ENCODE results near the gene COG8. TPM values are rescaled to one million over a fixed set of nuclear protein-coding genes. Genes with fewer than 3 reads are reported as not detected.

The COG8 gene
- total and polyA plus RNA-seq, 9 of the 15 experiments (the other 6 are each of a cell fraction or from before 2014, with no cell fraction given), result 3.7 to 42.6 (median 30.1) TPM

DNA sequence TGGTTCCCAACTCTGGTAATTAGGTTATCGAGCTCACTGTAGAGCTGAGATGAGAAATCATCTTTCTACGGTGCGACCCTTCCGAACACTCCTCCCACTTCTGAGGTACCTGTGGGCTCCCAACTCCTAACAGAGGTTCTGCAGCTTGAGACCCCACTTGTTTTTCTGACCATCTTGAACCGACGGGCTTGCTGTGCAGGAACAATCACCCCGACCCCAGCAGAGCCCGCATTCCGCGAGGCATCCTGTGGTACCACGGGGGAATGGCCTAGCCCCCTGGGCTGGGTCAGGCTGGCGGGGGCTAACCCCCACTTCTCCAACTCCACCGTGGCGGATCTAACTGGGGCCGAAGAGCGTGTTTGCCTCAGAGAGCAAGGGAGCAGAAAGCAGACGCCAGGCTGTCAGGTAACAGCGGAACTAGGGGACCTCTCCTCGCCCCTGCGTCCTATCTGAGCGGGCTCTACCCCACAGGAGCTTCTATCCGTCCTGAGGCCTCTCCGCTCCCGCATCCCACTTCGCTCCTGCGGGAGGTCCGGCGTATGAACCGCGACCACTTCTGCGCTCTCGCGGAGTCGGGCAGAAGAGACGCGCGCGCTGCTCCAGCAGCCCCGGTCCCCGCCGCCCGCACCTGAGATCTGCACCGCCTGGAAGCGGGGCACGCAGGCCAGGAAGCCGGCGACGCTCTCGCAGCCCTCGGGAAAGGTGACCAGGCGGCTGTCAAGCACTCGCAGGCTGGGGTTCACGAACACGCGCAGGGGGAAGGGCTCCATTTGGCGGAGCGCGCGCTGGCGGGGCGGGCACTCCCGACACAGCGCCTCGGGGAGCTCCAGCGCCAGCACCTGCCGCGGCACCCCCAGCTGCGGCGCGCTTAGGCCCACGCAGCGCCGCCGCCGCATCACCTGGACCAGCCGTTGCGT lies 9.7 kb downstream of the COG8 start (continued):
- TF ChIP-seq ZNF830 (CRISPR knock-in tag; IDR thresholded peaks at IDR 0.05), result no peak
- TF ChIP-seq HMGN3 (IDR thresholded peaks at IDR 0.05; ENCODE audit: borderline replicate concordance, extremely low read depth, insufficient read length, low read depth, low read length), result peak; percentile 13
- no peak for TF ChIP-seq CBX8 (IDR thresholded peaks at IDR 0.05; ENCODE audit: borderline replicate concordance, extremely low read depth, low read depth, low read length, poor library complexity, severe bottlenecking)
- TF ChIP-seq ZNF766 (CRISPR knock-in tag; conservative IDR thresholded peaks at IDR 0.05), result no peak
- TF ChIP-seq NFRKB (IDR thresholded peaks at IDR 0.05; ENCODE audit: low read depth), result no peak
- TF ChIP-seq FOXP4 (CRISPR knock-in tag; IDR thresholded peaks at IDR 0.05; ENCODE audit: borderline replicate concordance), result peak; percentile 8; the same call in 1 of the 2 replicates
- no peak for TF ChIP-seq ZNF707 (CRISPR knock-in tag; conservative IDR thresholded peaks at IDR 0.05)
- TF ChIP-seq PHF20 (IDR thresholded peaks at IDR 0.05; ENCODE audit: partially characterized antibody), result no peak
- TF ChIP-seq CEBPG (CRISPR knock-in tag; IDR thresholded peaks at IDR 0.05), result peak; percentile 89; the same call in 1 of the 2 replicates
- no peak for TF ChIP-seq CEBPG (tag; conservative IDR thresholded peaks at IDR 0.05 in 1 of 2, IDR thresholded peaks at IDR 0.05 in 1 of 2)
- no peak for TF ChIP-seq KLF16 (IDR thresholded peaks at IDR 0.05)
- TF ChIP-seq STAT5B (CRISPR knock-in tag; IDR thresholded peaks at IDR 0.05), result no peak
- TF ChIP-seq, protein P1, sequence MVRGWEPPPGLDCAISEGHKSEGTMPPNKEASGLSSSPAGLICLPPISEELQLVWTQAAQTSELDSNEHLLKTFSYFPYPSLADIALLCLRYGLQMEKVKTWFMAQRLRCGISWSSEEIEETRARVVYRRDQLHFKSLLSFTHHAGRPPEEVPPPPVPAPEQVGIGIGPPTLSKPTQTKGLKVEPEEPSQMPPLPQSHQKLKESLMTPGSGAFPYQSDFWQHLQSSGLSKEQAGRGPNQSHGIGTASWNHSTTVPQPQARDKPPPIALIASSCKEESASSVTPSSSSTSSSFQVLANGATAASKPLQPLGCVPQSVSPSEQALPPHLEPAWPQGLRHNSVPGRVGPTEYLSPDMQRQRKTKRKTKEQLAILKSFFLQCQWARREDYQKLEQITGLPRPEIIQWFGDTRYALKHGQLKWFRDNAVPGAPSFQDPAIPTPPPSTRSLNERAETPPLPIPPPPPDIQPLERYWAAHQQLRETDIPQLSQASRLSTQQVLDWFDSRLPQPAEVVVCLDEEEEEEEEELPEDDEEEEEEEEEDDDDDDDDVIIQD (CRISPR knock-in tag; IDR thresholded peaks at IDR 0.05), result no peak
- no peak for TF ChIP-seq SNRNP70 (optimal IDR thresholded peaks at IDR 0.05; ENCODE audit: low read depth, low read length)
- no peak for TF ChIP-seq DNMT1 (IDR thresholded peaks at IDR 0.05)
- TF ChIP-seq RBM15 (IDR thresholded peaks at IDR 0.05; ENCODE audit: insufficient read depth, low read length), result no peak
- TF ChIP-seq, protein P2, sequence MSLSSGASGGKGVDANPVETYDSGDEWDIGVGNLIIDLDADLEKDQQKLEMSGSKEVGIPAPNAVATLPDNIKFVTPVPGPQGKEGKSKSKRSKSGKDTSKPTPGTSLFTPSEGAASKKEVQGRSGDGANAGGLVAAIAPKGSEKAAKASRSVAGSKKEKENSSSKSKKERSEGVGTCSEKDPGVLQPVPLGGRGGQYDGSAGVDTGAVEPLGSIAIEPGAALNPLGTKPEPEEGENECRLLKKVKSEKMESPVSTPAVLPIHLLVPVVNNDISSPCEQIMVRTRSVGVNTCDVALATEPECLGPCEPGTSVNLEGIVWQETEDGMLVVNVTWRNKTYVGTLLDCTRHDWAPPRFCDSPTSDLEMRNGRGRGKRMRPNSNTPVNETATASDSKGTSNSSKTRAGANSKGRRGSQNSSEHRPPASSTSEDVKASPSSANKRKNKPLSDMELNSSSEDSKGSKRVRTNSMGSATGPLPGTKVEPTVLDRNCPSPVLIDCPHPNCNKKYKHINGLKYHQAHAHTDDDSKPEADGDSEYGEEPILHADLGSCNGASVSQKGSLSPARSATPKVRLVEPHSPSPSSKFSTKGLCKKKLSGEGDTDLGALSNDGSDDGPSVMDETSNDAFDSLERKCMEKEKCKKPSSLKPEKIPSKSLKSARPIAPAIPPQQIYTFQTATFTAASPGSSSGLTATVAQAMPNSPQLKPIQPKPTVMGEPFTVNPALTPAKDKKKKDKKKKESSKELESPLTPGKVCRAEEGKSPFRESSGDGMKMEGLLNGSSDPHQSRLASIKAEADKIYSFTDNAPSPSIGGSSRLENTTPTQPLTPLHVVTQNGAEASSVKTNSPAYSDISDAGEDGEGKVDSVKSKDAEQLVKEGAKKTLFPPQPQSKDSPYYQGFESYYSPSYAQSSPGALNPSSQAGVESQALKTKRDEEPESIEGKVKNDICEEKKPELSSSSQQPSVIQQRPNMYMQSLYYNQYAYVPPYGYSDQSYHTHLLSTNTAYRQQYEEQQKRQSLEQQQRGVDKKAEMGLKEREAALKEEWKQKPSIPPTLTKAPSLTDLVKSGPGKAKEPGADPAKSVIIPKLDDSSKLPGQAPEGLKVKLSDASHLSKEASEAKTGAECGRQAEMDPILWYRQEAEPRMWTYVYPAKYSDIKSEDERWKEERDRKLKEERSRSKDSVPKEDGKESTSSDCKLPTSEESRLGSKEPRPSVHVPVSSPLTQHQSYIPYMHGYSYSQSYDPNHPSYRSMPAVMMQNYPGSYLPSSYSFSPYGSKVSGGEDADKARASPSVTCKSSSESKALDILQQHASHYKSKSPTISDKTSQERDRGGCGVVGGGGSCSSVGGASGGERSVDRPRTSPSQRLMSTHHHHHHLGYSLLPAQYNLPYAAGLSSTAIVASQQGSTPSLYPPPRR (CRISPR knock-in tag; IDR thresholded peaks at IDR 0.05; ENCODE audit: borderline replicate concordance), result no peak
- TF ChIP-seq BACH1 (tag; IDR thresholded peaks at IDR 0.05), result no peak
- no peak for TF ChIP-seq ZFX (CRISPR knock-in tag; IDR thresholded peaks at IDR 0.05)

Data from K562 (cell line).